Loucy (cell line): ENCODE data around the gene SCCPDH.

Experiments
- CTCF ChIP-seq: fragments of 200-600 bp; sonication (generic); conservative IDR thresholded peaks from 2 replicates; pipeline ENCODE4 v1.5.1; 2014; ENCODE audit warnings: mild to moderate bottlenecking, antibody characterized with exemption, low read length
- EZH2phosphoT487 ChIP-seq: fragments of 200-600 bp; IDR thresholded peaks from 2 replicates; pipeline ENCODE4 v1.6.1; 2018; ENCODE audit warnings: antibody characterized with exemption, mild to moderate bottlenecking, moderate library complexity, borderline replicate concordance

- TF ChIP-seq CTCF = no peak
- TF ChIP-seq EZH2phosphoT487 = no peak
Measured at GRCh38 chr1:246691622-246692495, 32.4 kb upstream of the SCCPDH start.
